T-cell (primary cell): ENCODE data around the gene ZNF84. TPM values are rescaled to one million over a fixed set of nuclear protein-coding genes. Genes with fewer than 3 reads are reported as not detected.

Experiments used
- ATAC-seq, 4 experiments: fragments of 200-7000 bp in 3 of 4; fragments of 150-1000 bp in 1 of 4; cut with Tn5 transposase; replicated peaks in 1 of 4; 1 replicate in 3 of 4; 2 replicates in 1 of 4; pipeline ENCODE4 v1.10.0; 2021; ENCODE audit warnings: moderate library complexity in 3 of 4, mild to moderate bottlenecking in 2 of 4, moderate number of reproducible peaks in 1 of 4
- CTCF ChIA-PET, 2 donors: fragments of 300-600 bp; sonication (Branson Sonifier 250); formaldehyde crosslinking; loops; one replicate each; lab custom pipeline; 2022; ENCODE audit warnings: antibody characterized with exemption in 2 of 2; lab: Charles Lee
- POLR2A ChIA-PET, 2 donors: fragments of 300-600 bp; sonication (Branson Sonifier 250); formaldehyde crosslinking; loops; one replicate each; lab custom pipeline; 2022; ENCODE audit warnings: antibody characterized with exemption in 2 of 2; lab: Charles Lee
- DNase-seq, 35 experiments: peaks; one replicate each; pipeline versions ENCODE4 v3.0.0 to v3.0.0-alpha.2; 2013 to 2023
- H3K27ac ChIP-seq: one replicate; pipeline ENCODE4 v1.5.1; 2013; ENCODE audit warnings: low read length
- H3K27me3 ChIP-seq, 2 experiments: replicated peaks in 1 of 2; 1 replicate in 1 of 2; 2 replicates in 1 of 2; pipeline versions ENCODE4 v1.6.1 to v1.7.0; 2013; ENCODE audit warnings: low read length in 1 of 2, mixed read lengths in 1 of 2; ENCODE audit not compliant: control insufficient read depth in 2 of 2, insufficient read depth in 2 of 2; ENCODE audit errors: extremely low read depth in 1 of 2
- H3K36me3 ChIP-seq, 2 donors: 1 replicate in 1 of 2; 2 replicates in 1 of 2; pipeline versions ENCODE4 v1.6.1 to v1.7.0; 2013; ENCODE audit warnings: low read length in 1 of 2; ENCODE audit not compliant: control insufficient read depth in 2 of 2, insufficient read depth in 1 of 2; ENCODE audit errors: extremely low read depth in 1 of 2
- H3K4me1 ChIP-seq, 2 experiments: 1 replicate in 1 of 2; 2 replicates in 1 of 2; pipeline versions ENCODE4 v1.6.1 to v1.7.0; 2013; ENCODE audit warnings: low read length in 2 of 2, mixed read lengths in 1 of 2; ENCODE audit not compliant: insufficient read depth in 2 of 2, control insufficient read depth in 1 of 2; ENCODE audit errors: extremely low read depth in 1 of 2
- H3K4me3 ChIP-seq, 2 donors: 1 replicate in 1 of 2; 2 replicates in 1 of 2; pipeline versions ENCODE4 v1.5.1 to v1.7.0; 2013; ENCODE audit warnings: mild to moderate bottlenecking in 2 of 2, low read length in 1 of 2, moderate library complexity in 1 of 2; ENCODE audit not compliant: control insufficient read depth in 1 of 2; ENCODE audit errors: extremely low read depth in 1 of 2
- H3K9me3 ChIP-seq: 2 replicates; pipeline ENCODE4 v1.7.0; 2013
- H3K27ac Mint-ChIP-seq, 2 donors: one replicate each; pipeline ENCODE4 v1.8.0; 2020 to 2021; ENCODE audit warnings: mild to moderate bottlenecking in 2 of 2, mixed read lengths in 2 of 2
- H3K27me3 Mint-ChIP-seq, 2 donors: one replicate each; pipeline ENCODE4 v1.8.0; 2021 to 2022; ENCODE audit warnings: mixed read lengths in 2 of 2
- H3K36me3 Mint-ChIP-seq: one replicate; pipeline ENCODE4 v1.8.0; 2021; ENCODE audit warnings: mixed read lengths
- H3K4me1 Mint-ChIP-seq, 3 donors: one replicate each; pipeline ENCODE4 v1.8.0; 2020 to 2022; ENCODE audit warnings: mixed read lengths in 3 of 3, mild to moderate bottlenecking in 1 of 3
- H3K4me3 Mint-ChIP-seq, 3 donors: one replicate each; pipeline ENCODE4 v1.8.0; 2020 to 2022; ENCODE audit warnings: mild to moderate bottlenecking in 3 of 3, mixed read lengths in 3 of 3, moderate library complexity in 3 of 3
- H3K9me3 Mint-ChIP-seq, 3 donors: one replicate each; pipeline ENCODE4 v1.8.0; 2020 to 2022; ENCODE audit warnings: mixed read lengths in 3 of 3
- WGBS: methylation state at CpG from one replicate; pipeline ENCODE4 v1.1.5; 2013; ENCODE audit warnings: missing lambda C conversion rate; ENCODE audit not compliant: insufficient coverage; 5-methylcytosine and 5-hydroxymethylcytosine counted together
- total RNA-seq, 35 experiments: library from RNA in 6 of 35; stranded (reverse) in 6 of 35; fragments of 120-200 nt in 1 of 35; gene quantifications; one replicate each; pipeline versions ENCODE4 v1.2.1 to v1.2.4 and lab custom pipeline; 2013 to 2026

Gene ZNF84
- total RNA-seq, 5 donors from 2014 or later (not counting 1 experiment from before 2014, with no cell fraction given), result 26.6 to 38.9 (median 35.9) TPM

DNA sequence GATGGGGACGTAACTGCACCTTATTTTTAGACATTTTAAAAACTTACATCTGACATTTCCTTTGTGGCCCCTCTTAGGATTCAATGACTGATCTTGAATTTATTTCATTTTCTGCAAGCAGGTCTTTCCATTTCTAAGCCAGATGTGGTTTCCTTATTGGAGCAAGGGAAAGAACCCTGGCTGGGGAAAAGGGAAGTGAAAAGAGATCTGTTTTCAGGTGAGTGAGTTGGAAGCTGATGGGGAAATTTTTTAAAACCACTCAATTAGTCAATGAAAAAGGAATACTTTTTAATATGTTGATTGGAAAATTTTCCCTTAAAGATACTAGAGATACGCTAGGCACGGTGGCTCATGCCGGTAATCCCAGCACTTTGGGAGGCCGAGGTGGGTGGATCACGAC, 46.0 kb downstream of the ZNF84 start:
- DNase-seq (no peak), ATAC-seq (no peak)
- Mint-ChIP-seq H3K4me1 (peaks cover 0 to 19% (median 14%) of the 10 kb centered on the region in 3 donors), H3K27me3 (no peaks in the 10 kb centered on the region), H3K36me3 (peaks cover 67% of the 10 kb centered on the region), H3K9me3 (peaks cover 17 to 43% (median 30%) of the 10 kb centered on the region in 3 donors), H3K27ac (no peak overlapping the region), H3K4me3 (peak overlapping the region in 2 of 3 donors; percentile 9 to 20)
- POLR2A ChIA-PET, result interaction anchor here in 1 of 2 donors (0.7 kb wide), 1 partner anchor 61 kb away, joined by 6 read pairs; no protein-coding TSS in a partner anchor
- Histone ChIP-seq H3K27me3 (no peaks in the 10 kb centered on the region), H3K27ac (no peak overlapping the region), H3K4me3 (no peak overlapping the region), H3K9me3 (peaks cover 22% of the 10 kb centered on the region), H3K36me3 (peaks cover 11 to 55% of the 10 kb centered on the region in 2 donors), H3K4me1 (peaks cover 3 to 22% of the 10 kb centered on the region in 2 experiments)
- CTCF ChIA-PET, result interaction anchor here in 1 of 2 donors (0.6 kb wide), 1 partner anchor 67 kb away, joined by 3 read pairs; no protein-coding TSS in a partner anchor
- 100% methylated on average over 4 of the region's 6 CpGs for WGBS

DNA sequence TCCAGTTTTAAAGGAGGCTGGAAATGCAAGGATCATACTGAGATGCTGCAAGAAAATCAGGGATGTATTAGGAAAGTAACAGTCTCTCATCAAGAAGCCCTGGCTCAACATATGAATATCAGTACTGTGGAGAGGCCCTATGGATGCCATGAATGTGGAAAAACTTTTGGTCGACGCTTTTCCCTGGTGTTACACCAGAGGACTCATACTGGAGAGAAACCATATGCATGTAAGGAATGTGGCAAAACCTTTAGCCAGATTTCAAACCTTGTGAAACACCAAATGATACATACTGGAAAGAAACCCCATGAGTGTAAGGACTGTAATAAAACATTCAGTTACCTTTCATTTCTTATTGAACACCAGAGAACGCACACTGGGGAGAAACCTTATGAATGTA, 68.3 kb downstream of the ZNF84 start:
- no peaks in the 10 kb centered on the region for H3K27me3 Mint-ChIP-seq
- H3K4me3 ChIP-seq, result peak overlapping the region in 1 of 2 donors; percentile 47
- POLR2A ChIA-PET, result no interaction called here
- no peaks in the 10 kb centered on the region for H3K27me3 ChIP-seq
- H3K4me1 ChIP-seq, result no peaks in the 10 kb centered on the region
- WGBS, result no CpG with 5 or more reads among the region's 3 CpGs
- H3K36me3 ChIP-seq, result peaks cover 23 to 34% of the 10 kb centered on the region in 2 donors
- DNase-seq (peak in 1 of 35 experiments; percentile 4), ATAC-seq (no peak)
- H3K9me3 Mint-ChIP-seq, result peaks cover 3 to 69% (median 52%) of the 10 kb centered on the region in 3 donors
- H3K9me3 ChIP-seq, result peaks cover 58% of the 10 kb centered on the region
- H3K4me1 Mint-ChIP-seq, result no peaks in the 10 kb centered on the region
- H3K4me3 Mint-ChIP-seq, result no peak overlapping the region
- H3K27ac ChIP-seq, result no peak overlapping the region
- H3K27ac Mint-ChIP-seq, result no peak overlapping the region
- CTCF ChIA-PET, result no interaction called here
- peaks cover 90% of the 10 kb centered on the region for H3K36me3 Mint-ChIP-seq

DNA sequence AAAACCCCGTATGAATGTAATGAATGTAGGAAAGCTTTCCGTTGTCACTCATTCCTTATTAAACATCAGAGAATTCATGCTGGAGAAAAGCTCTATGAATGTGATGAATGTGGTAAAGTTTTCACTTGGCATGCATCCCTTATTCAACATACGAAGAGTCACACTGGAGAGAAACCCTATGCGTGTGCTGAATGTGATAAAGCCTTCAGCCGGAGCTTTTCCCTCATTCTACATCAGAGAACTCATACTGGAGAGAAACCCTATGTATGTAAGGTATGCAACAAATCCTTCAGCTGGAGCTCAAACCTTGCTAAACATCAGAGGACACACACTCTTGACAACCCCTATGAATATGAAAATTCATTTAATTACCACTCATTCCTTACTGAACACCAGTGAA, 68.9 kb downstream of the ZNF84 start:
- no CpG with 5 or more reads among the region's 5 CpGs for WGBS
- H3K36me3 Mint-ChIP-seq, result peaks cover 84% of the 10 kb centered on the region
- Histone ChIP-seq H3K36me3 (peaks cover 20 to 27% of the 10 kb centered on the region in 2 donors), H3K27me3 (no peaks in the 10 kb centered on the region), H3K4me3 (no peak overlapping the region), H3K4me1 (no peaks in the 10 kb centered on the region), H3K27ac (no peak overlapping the region), H3K9me3 (peaks cover 52% of the 10 kb centered on the region)
- ChIA-PET POLR2A (no interaction called here), CTCF (no interaction called here)
- H3K4me3 Mint-ChIP-seq, result no peak overlapping the region
- ATAC-seq, result no peak
- H3K27me3 Mint-ChIP-seq, result no peaks in the 10 kb centered on the region
- H3K27ac Mint-ChIP-seq, result no peak overlapping the region
- DNase-seq, result peak in 1 of 35 experiments; percentile 11
- H3K4me1 Mint-ChIP-seq, result no peaks in the 10 kb centered on the region
- peaks cover 3 to 70% (median 48%) of the 10 kb centered on the region in 3 donors for H3K9me3 Mint-ChIP-seq

DNA sequence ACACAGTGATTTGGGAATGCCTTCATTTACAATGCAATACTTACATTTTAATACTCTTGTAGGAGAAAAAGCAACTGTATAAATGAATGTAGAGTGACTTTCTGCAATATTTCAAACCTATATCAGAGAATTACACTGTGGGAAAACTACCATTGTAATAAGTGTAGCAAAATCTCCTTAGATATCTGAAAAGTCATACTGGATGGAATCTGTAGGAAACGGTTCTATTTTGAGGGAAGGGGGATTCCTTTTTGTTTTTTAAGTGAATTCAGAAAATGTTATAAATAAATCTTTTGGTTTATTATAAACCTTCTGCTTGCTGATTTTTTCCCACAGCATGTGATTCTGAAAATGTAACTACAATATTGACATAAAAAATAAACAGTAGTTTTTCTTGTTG, 69.8 kb downstream of the ZNF84 start:
- no peak for DNase-seq
- Mint-ChIP-seq H3K27me3 (no peaks in the 10 kb centered on the region), H3K27ac (no peak overlapping the region), H3K4me1 (no peaks in the 10 kb centered on the region), H3K36me3 (peaks cover 80% of the 10 kb centered on the region), H3K4me3 (no peak overlapping the region), H3K9me3 (peaks cover 6 to 69% (median 48%) of the 10 kb centered on the region in 3 donors)
- ChIA-PET POLR2A (no interaction called here), CTCF (no interaction called here)
- no CpG with 5 or more reads among the region's 1 CpG for WGBS
- Histone ChIP-seq H3K27me3 (no peaks in the 10 kb centered on the region), H3K36me3 (peaks cover 15 to 22% of the 10 kb centered on the region in 2 donors), H3K4me3 (no peak overlapping the region), H3K9me3 (peaks cover 52% of the 10 kb centered on the region), H3K4me1 (no peaks in the 10 kb centered on the region), H3K27ac (no peak overlapping the region)
- no peak for ATAC-seq

DNA sequence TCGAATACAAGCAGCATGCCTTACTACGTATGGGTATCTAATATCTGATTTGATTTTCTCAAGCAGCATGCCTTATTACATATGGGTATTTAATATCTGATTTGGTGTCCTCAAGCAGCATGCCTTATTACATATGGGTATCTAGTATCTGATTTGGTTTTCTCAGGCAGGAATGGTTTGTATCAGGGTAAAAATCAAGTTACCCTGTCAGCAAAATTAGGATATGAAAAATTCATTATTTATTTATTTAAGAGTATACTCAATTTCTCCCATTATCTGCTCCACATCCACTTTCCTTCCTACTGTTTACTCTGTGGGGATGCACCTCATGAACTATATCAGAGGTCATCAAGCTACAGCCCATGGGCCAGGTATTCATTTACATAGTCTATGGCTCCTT, 70.8 kb downstream of the ZNF84 start:
- Histone ChIP-seq H3K9me3 (peaks cover 48% of the 10 kb centered on the region), H3K36me3 (peaks cover 9 to 22% of the 10 kb centered on the region in 2 donors), H3K27ac (no peak overlapping the region), H3K27me3 (no peaks in the 10 kb centered on the region), H3K4me3 (no peak overlapping the region), H3K4me1 (no peaks in the 10 kb centered on the region)
- Mint-ChIP-seq H3K4me1 (no peaks in the 10 kb centered on the region), H3K27me3 (no peaks in the 10 kb centered on the region), H3K4me3 (no peak overlapping the region), H3K27ac (no peak overlapping the region), H3K36me3 (peaks cover 74% of the 10 kb centered on the region), H3K9me3 (peaks cover 7 to 69% (median 51%) of the 10 kb centered on the region in 3 donors)
- ATAC-seq (no peak), DNase-seq (no peak)
- CTCF ChIA-PET, result no interaction called here
- WGBS, result no CpG with 5 or more reads among the region's 2 CpGs
- POLR2A ChIA-PET, result no interaction called here

Other genes with a start within 250 kb of the ZNF84 start
- 10 to 100 TPM; 49.1 to 77.9 (median 67.4) TPM for gene GOLGA3, start 208.6 kb upstream of the ZNF84 start, total RNA-seq
- 100 to 1,000 TPM in 1 of 5 donors, 10 to 100 TPM in 4; 84.2 to 107 (median 86.0) TPM for gene CHFR, start 149.9 kb upstream of the ZNF84 start, total RNA-seq
- gene ZNF605, start 81.2 kb upstream of the ZNF84 start, total RNA-seq, result 10 to 100 TPM in 3 of 5 donors, 1 to 10 TPM in 2; 5.1 to 13.1 (median 12.1) TPM
- 10 to 100 TPM; 29.2 to 37.2 (median 32.7) TPM for gene ZNF26, start 51.1 kb upstream of the ZNF84 start, total RNA-seq
- gene ZNF140, start 43.4 kb downstream of the ZNF84 start, total RNA-seq, result 10 to 100 TPM; 12.6 to 20.8 (median 20.3) TPM
- 1 to 10 TPM; 4.9 to 6.0 (median 5.1) TPM for gene ZNF891, start 92.8 kb downstream of the ZNF84 start, total RNA-seq
- gene ZNF10, start 93.1 kb downstream of the ZNF84 start, total RNA-seq, result 10 to 100 TPM; 11.7 to 46.6 (median 15.6) TPM
- gene ZNF268, start 144.0 kb downstream of the ZNF84 start, total RNA-seq, result 10 to 100 TPM; 19.0 to 30.9 (median 27.7) TPM
- not detected for gene ANHX, start 198.4 kb downstream of the ZNF84 start, total RNA-seq